ENCODE measurements around the gene LMF1. TPM values are rescaled to one million over a fixed set of nuclear protein-coding genes. Genes with fewer than 3 reads are reported as not detected.
"Not testable (repeated sequence)": the region's sequence is repeated elsewhere in the genome, so short reads cannot be mapped to it uniquely, and the experiment has no call there.

The LMF1 gene
- polyA plus RNA-seq, 1 donor, result 13.9 TPM

- DNase-seq, result no peak
Observed at GRCh38 chr16:844638-845350, 126.0 kb downstream of the LMF1 start.

GRCh38 chr16:843771-844170 is 127.0 kb downstream of the LMF1 start:
- no peak for DNase-seq

- no peak for DNase-seq
Observed at GRCh38 chr16:842711-843560, 127.8 kb downstream of the LMF1 start.

- peak; percentile 57 for DNase-seq
Observed at GRCh38 chr16:842061-842476, 128.7 kb downstream of the LMF1 start.

- DNase-seq, result no peak
Observed at GRCh38 chr16:841455-842060, 129.2 kb downstream of the LMF1 start.

GRCh38 chr16:840561-841454 is 130.0 kb downstream of the LMF1 start:
- DNase-seq, result no peak

GRCh38 chr16:839643-840408 is 131.0 kb downstream of the LMF1 start:
- no peak for DNase-seq

GRCh38 chr16:838741-839140 is 132.0 kb downstream of the LMF1 start:
- DNase-seq, result no peak

- not testable (repeated sequence) for DNase-seq
Observed at GRCh38 chr16:836822-837221, 134.0 kb downstream of the LMF1 start.

GRCh38 chr16:836221-836620 is 134.6 kb downstream of the LMF1 start:
- no peak for DNase-seq

GRCh38 chr16:835373-835772 is 135.4 kb downstream of the LMF1 start:
- no peak for DNase-seq

GRCh38 chr16:833411-833810 is 137.4 kb downstream of the LMF1 start:
- DNase-seq, result no peak

- DNase-seq, result no peak
Observed at GRCh38 chr16:832652-833336, 138.0 kb downstream of the LMF1 start.

- DNase-seq, result no peak
Observed at GRCh38 chr16:831571-832413, 139.0 kb downstream of the LMF1 start.

GRCh38 chr16:830871-831570 is 139.8 kb downstream of the LMF1 start:
- DNase-seq, result no peak

- DNase-seq, result no peak
Observed at GRCh38 chr16:830107-830870, 140.5 kb downstream of the LMF1 start.

- no peak for DNase-seq
Observed at GRCh38 chr16:828891-829290, 141.9 kb downstream of the LMF1 start.

- DNase-seq, result no peak
Observed at GRCh38 chr16:827513-827912, 143.3 kb downstream of the LMF1 start.

All from hindlimb muscle (tissue), 1 donor.